LNCaP clone FGC (cell line): ENCODE data around the gene RFC3.

Source experiments
- DNase-seq: peaks from one replicate; pipeline ENCODE4 v3.0.0-alpha.2; 2011; ENCODE audit warnings: low read depth
- H3K4me3 ChIP-seq: 2 replicates; pipeline ENCODE4 v1.5.1; 2011; ENCODE audit warnings: mild to moderate bottlenecking, low read depth, low read length, control low read depth
- TF ChIP-seq, protein P1 (sequence below): IDR thresholded peaks from 2 replicates; pipeline ENCODE4 v1.5.1; 2012; ENCODE audit warnings: mild to moderate bottlenecking; ENCODE audit not compliant: control insufficient read depth, insufficient read depth; ENCODE audit errors: extremely low read depth

RFC3 gene

DNA sequence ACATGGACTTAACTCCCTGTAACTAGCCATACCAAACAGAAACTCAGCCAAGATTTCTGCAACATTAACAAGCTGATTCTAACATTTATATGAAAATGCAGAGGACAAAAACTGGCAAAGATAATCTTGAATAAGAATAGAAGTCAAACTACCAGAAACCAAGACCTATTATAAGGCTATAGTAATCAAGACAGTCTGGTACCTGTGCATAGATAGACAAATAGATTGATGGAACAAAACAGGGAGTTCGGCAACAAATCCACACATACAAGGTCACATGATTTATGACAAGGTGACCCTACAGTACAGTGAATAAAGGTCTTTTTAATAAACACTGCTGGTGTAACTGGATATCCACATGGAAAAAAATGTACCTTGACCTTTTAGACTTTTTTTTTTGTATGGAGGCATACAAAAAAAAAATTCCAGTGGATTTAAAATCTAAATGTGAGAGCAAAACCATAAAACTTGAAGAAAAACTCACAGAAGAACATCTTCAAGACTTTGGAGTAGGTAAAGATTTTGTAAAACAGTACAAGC lies 2.9 kb upstream of the RFC3 start:
- no peak overlapping the region for H3K4me3 ChIP-seq
- TF ChIP-seq, protein P1, sequence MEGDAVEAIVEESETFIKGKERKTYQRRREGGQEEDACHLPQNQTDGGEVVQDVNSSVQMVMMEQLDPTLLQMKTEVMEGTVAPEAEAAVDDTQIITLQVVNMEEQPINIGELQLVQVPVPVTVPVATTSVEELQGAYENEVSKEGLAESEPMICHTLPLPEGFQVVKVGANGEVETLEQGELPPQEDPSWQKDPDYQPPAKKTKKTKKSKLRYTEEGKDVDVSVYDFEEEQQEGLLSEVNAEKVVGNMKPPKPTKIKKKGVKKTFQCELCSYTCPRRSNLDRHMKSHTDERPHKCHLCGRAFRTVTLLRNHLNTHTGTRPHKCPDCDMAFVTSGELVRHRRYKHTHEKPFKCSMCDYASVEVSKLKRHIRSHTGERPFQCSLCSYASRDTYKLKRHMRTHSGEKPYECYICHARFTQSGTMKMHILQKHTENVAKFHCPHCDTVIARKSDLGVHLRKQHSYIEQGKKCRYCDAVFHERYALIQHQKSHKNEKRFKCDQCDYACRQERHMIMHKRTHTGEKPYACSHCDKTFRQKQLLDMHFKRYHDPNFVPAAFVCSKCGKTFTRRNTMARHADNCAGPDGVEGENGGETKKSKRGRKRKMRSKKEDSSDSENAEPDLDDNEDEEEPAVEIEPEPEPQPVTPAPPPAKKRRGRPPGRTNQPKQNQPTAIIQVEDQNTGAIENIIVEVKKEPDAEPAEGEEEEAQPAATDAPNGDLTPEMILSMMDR, result no peak
- DNase-seq, result no peak

DNA sequence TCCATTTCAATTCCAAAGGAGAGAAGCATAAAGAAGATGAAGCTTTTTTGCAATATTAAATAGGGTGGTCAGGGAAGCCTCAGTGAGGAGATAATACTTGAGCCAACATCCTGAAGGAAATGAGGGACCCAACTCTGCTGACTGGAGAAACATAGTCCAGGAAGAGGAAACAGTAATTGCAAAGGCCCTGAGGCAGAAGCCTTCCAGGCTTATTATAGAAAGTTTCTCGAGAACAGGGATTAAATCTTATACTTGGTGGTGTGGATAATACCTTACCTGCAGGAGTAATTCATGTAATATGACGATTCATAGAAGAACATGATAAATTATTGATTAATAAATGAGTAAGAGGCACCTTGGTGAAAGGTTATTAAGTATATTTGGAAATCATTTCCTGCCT lies 1.0 kb upstream of the RFC3 start:
- H3K4me3 ChIP-seq, result no peak overlapping the region
- DNase-seq, result no peak
- TF ChIP-seq, protein P1, result no peak

DNA sequence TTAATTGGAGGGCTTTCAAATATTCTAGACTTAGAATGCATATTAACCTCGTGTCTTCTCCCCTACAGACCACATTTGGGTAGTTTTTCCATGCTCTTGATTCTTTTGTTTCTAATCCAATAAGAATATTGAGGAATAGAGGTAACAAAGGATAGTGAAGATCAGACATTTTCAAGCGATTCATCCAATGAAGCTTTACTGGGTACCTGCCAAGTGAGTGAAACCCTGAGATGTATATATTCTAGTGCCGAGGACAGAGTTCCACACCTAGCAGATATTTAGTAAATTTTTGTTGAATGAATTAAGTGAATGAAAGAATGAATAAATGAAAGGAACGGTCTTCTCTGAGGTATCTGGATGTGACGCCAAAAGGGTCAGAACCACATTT lies 442 bp upstream of the RFC3 start:
- peak overlapping the region; percentile 81 for H3K4me3 ChIP-seq
- no peak for DNase-seq
- TF ChIP-seq, protein P1, result no peak

DNA sequence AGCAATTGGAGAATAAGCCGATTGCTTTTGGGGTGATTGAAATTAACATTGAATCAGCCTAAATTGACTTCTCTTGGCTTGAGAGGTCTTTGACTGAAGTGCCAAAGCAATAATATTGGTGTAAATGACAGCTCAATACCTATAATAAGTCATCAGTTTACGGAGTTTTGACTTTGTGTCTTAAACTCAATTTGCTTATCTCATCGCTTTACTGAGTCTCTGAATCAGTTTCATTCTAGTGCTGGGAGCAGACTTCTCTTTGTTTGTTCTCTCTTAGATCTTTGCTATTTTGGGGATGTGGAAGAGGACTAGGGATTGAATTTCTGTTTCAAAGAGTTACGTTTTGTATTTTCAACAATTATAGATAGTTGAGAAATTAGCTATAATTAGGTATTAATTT lies 7.1 kb downstream of the RFC3 start:
- TF ChIP-seq, protein P1, result no peak
- H3K4me3 ChIP-seq, result no peak overlapping the region

DNA sequence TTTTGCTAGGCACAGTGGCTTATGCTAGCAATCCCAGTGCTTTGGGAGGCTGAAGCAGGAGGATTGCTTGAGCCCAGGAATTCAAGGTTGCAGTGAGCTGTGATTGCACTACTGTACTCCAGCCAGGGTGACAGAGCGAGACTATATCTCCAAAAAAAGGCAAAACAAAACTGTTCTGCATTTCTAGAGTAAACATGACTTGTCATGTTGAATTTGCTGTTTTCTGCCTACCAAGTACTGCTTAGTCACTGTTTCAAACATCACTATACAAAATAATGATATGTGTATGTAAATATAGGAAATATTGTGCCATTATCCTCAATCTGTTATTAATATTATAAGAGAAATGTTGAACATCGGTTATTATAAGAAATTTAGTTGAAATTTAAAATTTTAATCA lies 9.2 kb downstream of the RFC3 start:
- H3K4me3 ChIP-seq, result no peak overlapping the region
- DNase-seq, result no peak
- TF ChIP-seq, protein P1, result no peak

More for the DNA sequence above, 7.1 kb downstream of the RFC3 start:
- no peak for DNase-seq

DNA sequence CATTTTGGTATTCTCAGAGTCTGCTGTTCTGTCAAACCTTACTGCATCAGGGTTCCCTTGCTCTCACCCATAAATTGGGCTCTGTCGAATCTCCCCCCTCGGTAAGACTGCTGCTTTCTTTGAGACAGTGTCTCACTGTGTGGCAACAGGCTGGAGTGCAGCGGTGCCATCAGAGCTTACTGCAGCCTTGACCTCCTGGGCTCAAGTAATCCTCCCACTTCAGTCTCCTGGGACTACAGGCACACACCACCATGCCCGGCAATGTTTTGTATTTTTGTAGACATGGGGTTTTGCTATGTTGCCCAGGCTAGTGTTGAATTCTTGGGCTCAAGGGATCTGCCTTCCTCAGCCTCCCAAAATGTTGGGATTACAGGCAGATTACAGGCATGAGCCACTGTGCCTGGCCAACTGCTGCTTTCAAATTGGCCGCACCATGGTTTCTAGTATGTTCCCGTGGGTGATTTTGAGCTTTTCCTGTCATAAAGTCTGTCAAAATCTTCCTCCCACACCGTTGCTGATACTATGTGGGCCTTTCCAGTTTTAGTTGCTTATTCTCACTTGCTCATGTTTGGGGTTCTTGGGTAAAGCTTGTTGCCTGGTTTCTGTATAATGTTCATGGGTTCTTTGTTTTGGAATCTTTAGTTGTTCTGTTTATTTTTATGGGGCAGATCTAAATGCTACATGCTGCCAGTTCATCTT lies 10.6 kb downstream of the RFC3 start:
- H3K4me3 ChIP-seq, result no peak overlapping the region
- DNase-seq, result no peak
- TF ChIP-seq, protein P1, result no peak

DNA sequence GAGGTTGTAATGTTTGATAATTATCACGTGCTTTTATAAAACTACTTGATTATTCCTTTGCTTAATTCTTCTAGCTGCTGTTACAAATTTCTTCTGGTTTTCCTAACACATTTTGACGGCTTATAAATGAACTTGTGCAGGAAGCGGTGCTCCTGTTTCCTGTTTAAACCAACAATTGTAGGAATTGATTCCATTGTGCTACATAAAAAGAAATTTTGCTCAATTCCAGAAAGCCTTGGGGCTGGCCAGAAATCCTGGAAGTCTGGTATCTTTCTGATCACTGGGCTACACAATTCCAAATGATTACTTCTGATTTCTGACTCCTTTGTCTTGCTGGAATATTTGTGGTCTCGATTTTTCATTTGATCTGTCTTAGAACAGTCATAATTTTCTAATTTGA lies 14.9 kb downstream of the RFC3 start:
- no peak overlapping the region for H3K4me3 ChIP-seq
- TF ChIP-seq, protein P1, result no peak
- DNase-seq, result no peak
